Uterus (tissue), 2 donors: ENCODE data around the gene HTR4.

Experiments
- POLR2A ChIP-seq, 2 donors: fragments of 450-650 bp; IDR thresholded peaks; one replicate each; pipeline ENCODE4 v1.6.1; 2016; ENCODE audit warnings: antibody characterized with exemption in 2 of 2, mild to moderate bottlenecking in 1 of 2, moderate library complexity in 1 of 2
- TF ChIP-seq, protein P1 (sequence below), 4 experiments: fragments of 200-600 bp in 2 of 4; fragments of 450-650 bp in 2 of 4; sonication (generic) in 2 of 4; IDR thresholded peaks; one replicate each; pipeline ENCODE4 v1.5.1; 2016 to 2019; ENCODE audit warnings: antibody characterized with exemption in 4 of 4, mild to moderate bottlenecking in 2 of 4, moderate library complexity in 1 of 4

DNA sequence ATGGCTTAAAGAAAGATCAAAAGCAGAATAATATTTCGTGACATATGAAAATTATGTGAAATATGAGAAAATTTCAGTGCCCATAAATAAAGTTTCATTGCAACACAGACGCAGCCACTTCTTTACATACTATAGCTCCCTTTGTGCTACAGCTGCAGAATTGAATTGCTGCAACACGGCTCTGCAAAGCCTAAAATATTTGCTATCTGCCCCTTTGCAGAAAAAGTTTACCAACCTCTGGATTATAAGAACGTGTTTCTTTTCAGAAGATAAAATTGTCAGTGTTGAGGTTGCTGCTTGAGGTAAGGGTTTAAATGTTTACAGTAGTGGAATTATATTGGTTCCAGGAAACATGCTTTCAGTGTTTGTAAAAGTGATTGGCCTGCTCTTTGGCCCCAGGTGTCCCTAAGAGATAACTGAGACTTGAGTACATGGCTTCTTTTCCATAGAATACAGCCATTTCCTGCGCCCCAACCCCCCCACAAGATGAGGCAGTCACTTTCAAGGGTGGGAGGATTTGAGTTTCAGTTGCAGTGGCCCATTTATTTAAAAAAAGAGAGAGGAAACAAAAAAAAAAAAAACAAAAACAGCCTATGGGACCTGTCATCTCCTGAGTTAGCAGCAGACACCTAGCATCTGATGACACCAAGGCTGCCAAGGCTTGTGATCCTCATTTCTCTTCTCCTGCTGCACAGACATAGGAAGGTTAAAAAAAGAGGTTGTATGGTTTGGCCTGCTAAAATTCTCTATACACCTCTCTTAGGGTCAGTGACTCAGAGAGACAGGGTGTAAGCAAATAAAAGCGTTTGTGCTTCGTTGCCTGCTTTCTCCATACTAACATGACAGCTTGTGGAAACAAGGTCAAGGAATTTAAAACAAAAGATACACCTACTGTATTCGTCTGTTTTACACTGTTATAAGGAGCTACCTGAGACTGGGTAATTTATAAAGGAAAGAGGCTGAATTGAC is 28.0 kb upstream of the HTR4 start:
- TF ChIP-seq, protein P1, sequence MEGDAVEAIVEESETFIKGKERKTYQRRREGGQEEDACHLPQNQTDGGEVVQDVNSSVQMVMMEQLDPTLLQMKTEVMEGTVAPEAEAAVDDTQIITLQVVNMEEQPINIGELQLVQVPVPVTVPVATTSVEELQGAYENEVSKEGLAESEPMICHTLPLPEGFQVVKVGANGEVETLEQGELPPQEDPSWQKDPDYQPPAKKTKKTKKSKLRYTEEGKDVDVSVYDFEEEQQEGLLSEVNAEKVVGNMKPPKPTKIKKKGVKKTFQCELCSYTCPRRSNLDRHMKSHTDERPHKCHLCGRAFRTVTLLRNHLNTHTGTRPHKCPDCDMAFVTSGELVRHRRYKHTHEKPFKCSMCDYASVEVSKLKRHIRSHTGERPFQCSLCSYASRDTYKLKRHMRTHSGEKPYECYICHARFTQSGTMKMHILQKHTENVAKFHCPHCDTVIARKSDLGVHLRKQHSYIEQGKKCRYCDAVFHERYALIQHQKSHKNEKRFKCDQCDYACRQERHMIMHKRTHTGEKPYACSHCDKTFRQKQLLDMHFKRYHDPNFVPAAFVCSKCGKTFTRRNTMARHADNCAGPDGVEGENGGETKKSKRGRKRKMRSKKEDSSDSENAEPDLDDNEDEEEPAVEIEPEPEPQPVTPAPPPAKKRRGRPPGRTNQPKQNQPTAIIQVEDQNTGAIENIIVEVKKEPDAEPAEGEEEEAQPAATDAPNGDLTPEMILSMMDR (IDR thresholded peaks at IDR 0.05): no peak
- TF ChIP-seq POLR2A (IDR thresholded peaks at IDR 0.05): no peak
